HG03520 (cell line): ENCODE data around the gene SOX21.
A peak's percentile ranks its signal among the peaks of the same experiment; 100 is the strongest.

Experiments
- ATAC-seq: cut with Tn5 transposase; IDR thresholded peaks from one replicate; pipeline ENCODE4 v1.9.1; 2021; ENCODE audit warnings: mild to moderate bottlenecking, moderate library complexity; ENCODE audit not compliant: unreplicated experiment

Gene SOX21

DNA sequence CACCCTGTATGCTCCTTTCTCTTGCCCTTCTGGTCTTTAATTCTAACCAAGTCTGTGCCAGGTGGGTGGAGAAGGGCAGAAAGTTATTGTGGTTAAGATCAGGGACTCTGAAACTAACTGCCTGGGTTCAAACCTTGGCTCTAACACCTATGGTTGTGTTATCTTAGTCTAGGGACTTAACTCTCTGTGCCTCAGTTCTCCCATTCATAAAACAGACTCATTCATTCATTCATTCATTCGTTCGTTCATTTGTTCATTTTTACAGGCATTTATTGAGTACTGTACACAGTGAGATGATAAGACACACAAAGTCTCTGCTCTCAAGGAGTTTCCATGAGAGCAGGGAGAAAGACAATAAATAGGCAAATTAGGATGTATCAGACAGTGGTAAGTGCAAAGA is 30.1 kb downstream of the SOX21 start:
- no peak for ATAC-seq

DNA sequence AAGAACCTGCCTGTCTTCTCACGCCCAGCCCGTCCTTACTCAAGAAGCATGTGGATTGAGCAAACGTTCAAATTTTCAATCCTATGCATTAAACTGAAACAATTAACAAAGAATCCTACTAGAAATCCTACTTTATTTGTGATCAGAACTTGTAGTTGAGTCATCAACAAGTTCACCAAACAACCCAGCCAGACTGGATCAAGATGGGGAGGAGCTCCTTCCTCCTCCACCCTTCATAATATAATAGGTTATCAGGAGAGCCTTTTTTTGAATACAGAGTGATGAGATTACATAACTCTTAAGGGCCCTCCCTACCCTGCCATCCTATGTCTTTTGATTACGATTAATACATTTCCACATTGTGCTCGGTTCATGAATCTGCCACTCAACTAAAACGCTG is 32.7 kb downstream of the SOX21 start:
- ATAC-seq, result no peak

DNA sequence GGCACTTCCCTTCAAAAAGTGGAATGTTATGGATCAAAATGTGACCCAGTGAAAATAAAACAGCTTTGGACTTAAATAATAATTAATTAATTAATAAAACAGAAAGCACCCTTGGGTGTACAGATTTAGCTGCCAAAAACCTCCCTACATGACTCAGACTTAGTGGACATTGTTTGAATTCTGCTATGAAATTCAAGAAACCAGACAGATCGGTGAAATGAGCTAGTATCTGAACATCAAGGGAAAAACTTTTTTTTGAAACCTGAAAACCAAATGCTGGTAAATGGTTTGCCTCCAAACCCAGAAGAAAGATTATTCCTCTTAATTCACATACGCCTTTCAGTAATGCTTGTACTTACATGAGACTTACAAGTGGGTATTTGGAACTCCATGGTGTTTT is 33.5 kb downstream of the SOX21 start:
- ATAC-seq, result no peak

DNA sequence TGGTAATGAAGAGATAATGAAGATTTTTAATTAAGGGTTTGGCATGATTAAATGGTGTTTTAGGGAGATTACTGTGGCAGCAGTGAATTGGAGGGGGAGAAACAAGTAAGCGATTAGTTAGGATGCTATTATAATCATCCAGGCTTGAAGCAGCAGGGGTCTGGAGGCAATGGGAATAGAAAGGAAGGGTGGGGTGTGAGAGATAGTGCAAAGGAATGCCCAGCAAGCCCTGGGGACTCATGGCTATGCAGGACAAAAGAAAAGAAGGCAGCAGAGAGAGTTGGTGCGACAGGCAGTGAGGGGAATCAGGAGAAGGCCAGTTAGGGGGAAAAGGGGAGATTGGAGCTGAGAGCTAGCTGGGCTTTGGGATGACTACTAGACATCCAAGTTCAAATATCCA is 34.5 kb downstream of the SOX21 start:
- ATAC-seq, result no peak

DNA sequence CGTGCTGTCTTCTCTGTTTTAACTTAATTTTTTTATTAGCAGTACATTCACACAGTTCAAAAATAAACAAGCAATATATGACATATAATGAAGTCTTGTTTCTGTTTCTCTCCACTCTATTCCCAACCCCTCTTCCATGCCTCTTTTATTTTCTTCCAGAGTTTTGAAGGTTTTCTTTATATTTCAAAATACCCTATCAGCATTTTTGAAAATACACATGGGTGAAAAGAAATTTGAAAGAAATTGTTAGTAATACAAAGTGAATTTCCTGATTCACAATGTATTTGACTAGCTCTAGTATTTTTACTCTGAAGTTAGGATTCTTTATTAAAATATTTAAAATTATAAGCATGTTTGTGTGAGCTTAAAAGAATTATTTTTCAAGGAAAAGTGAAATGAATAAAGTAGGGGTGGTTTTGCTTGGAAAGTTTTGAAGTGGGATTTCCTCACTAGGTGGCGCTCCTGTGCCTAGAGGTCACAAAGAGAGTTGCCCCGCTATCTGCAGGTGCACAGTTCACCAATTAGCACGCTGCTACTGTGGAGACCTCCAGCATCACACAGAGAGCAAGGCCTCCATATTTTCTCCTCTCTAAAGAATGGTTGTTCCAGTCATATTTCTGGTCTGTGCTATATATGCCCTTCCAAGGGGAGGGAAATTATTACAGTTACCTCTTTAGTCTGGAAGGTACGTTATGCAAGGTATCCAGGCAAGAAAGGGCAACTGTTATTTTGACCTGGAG is 37.6 kb downstream of the SOX21 start:
- peak; percentile 88 for ATAC-seq

DNA sequence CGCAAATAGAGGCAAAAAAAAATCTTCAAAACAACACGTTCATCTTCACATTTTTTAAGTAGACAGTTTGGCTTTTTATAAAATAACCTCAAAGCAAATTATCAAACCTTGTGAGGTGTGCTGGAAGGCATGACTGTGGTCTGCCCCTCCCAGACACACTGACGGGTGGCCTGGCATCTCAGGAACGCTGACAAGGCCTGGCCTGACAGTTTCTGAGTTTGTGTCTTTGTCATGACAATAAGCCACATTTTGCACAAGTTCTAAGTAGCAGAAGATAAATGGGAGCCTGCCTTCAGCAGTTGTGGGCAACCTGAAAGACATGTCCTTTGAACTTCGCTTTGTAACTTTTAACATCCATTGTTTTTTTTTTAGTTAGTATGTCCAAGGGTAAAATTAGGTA is 38.5 kb downstream of the SOX21 start:
- no peak for ATAC-seq

DNA sequence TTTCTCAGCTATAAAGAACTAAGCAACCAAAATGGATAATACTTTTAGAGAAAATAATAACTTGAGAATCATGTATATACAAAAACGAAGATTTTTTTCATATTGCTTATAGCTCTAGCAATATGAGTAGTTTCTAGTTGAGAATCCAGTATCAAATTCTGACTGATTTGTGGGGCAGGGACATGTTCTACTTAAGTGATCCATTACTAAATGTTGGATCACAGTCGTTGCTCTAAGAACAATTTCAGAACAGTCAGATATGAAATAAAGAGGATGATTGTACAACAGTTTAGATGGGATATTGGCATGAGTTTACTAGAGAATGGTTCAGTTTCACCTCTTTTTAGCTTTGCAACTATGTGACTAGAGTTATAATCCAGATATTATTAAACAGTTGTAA is 39.9 kb downstream of the SOX21 start:
- ATAC-seq, result no peak

DNA sequence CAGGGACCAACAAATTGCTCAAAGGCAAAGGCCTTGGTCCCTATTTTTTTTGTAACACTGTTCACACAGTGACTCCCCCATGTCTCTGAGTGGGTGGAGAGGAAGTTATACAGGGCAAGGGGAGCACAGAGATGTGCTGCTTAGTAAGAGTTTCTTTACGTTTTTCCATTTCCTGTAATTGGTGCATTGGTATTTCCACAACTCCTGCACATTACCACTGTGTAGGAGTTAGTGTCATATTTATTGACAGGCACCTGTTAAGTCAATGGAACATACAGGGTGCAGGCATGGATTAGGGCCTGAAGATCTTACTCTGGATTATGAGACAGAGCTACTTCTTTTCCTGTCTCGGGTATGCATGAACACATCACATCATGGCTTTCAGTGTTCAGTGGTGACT is 45.2 kb downstream of the SOX21 start:
- no peak for ATAC-seq

DNA sequence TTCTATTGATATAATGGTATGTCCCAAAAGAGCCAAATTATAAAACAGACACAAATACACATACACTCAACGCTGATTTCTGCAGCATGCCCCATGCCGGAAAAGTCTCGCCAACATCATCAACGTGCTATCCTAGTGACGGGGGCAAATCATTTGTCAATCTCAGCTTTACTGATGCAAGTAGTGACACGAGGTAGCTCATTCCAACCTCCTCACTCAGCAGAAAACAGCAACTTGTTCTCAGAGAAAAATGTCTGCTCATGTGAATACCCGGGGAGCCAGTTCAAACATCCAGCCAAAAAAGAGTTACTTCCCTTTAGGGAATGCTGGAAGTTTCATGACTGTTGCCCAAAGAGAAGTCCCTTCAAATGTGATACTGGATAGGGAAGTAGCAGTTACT is 46.3 kb downstream of the SOX21 start:
- ATAC-seq, result no peak

DNA sequence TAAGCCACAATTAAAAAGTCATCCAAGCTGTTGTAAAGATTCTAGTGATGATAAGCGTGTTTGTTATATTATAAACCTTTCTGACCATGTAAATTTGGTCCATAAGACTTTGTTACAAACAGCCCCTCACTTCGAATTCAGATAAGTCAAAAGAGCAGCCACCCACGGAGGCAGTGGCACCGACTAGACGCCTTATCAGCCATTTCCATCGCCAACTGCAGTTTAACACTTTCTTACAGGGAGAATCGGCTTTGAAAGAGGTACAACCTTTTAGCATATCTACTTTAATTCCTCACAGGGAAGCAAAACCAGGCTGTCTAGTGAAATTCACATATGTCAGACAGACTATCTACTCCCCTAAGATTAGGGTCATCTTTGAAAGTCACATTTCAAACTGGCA is 47.5 kb downstream of the SOX21 start:
- no peak for ATAC-seq

DNA sequence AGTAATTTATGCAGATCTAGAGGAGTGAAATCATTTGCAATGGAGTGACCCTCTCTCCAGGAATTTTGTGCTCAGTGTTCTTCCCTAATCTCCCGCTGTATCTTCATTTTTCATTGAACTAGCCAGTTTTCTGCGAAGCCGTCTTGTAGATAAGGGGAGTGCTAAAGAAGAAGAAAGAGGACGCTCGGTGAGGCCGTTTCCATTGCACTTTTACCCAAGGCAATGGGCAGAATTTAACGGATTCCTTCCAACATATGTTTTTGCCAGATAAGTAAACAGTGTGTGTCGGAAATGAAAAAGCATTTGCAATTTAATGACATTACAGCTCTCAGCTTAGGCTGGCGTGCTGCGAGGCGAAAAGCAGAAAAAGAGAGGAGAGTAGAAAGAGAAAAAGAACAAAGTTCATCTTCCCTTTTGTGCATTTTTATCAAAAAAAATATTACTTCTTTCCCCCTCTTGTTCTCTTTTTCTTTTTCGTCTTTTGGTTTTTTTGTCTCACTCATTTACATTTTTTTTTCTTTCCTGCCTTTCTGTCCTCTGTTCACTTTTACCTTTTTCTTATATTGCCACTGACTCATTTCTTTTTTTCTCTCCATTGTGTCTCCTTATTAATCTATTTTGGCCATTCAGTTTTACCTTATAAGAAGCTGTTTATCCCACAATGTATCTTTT is 49.9 kb downstream of the SOX21 start:
- no peak for ATAC-seq

DNA sequence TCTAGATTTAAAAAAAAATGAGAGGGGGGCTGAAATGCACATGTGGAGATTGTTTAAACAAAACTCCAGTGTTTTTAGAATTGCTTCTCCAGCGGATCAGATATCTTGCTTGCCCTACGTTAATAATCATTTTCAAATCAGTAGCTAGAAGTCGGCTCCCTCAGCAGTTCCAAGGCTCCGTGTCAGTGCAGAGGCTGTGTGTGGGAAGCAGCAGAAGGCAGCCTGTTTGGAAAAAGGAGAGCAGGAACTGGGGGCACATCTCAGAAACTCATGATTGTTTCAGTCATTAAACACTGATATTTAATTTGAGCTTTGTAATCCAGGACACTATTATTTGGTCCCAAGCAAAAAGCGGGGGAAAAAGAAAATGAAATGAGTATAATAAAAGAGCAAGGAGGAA is 50.9 kb downstream of the SOX21 start:
- no peak for ATAC-seq

DNA sequence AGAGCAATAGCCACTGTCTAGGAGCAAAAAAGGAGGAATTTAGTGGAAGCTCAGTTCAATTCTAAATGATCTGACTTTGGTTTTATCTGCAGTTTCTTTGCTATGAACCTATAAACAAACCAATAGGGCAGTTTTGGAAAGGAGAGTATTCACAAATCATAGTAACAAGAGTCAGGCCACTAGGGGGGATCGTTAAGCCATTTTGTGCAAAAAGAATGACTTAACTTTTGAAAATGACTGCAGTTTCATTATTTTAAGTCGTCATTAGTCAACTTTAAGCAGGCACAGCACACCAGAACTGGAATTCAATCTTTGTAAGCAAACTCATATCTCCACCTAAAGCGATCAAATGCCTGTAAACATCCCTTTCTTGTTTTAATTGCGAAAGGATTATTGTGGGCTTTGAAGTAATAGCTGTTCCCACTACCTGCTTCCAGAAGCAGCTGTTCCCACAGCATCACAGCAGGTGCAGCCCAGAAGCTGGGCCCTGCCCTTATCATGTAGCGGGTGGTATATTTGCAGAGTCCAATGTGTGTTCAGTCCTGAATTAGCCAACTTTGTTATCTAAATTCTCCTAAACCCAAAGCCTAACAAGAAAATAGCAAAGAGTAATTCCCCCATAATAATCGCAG is 51.5 kb downstream of the SOX21 start:
- no peak for ATAC-seq
